ENCODE measurements around the gene LRP8. TPM values are rescaled to one million over a fixed set of nuclear protein-coding genes. Genes with fewer than 3 reads are reported as not detected.
"Not testable (repeated sequence)": the region's sequence is repeated elsewhere in the genome, so short reads cannot be mapped to it uniquely, and the experiment has no call there.

The LRP8 gene
- total and polyA plus RNA-seq, 2 experiments from 2014 or later, result 27.8 to 71.1 TPM

- Mint-ChIP-seq H3K36me3 (ENCODE audit: low read depth) (peaks cover 81% of the 10 kb centered on the region), H3K4me1 (peaks cover 22% of the 10 kb centered on the region), H3K9me3 (no peaks in the 10 kb centered on the region; the same call in 2 of the 3 replicates), H3K27me3 (ENCODE audit: insufficient read depth, low read depth, poor library complexity) (peaks cover 9% of the 10 kb centered on the region), H3K27ac (no peak overlapping the region), H3K4me3 (no peak overlapping the region)
- Histone ChIP-seq H4K20me1 (replicated peaks; ENCODE audit: insufficient read depth) (peaks cover 5% of the 10 kb centered on the region; the same call in 1 of the 2 replicates), H3K4me2 (no peak overlapping the region), H3K27me3 (ENCODE audit: insufficient read depth) (no peaks in the 10 kb centered on the region), H3F3A (replicated peaks; ENCODE audit: low read depth) (peaks cover 11% of the 10 kb centered on the region), H3K79me2 (replicated peaks; ENCODE audit: insufficient read depth) (no peaks in the 10 kb centered on the region), H3K27ac (ENCODE audit: low read depth) (no peak overlapping the region), H2AFZ (no peak overlapping the region), H3K4me1 (ENCODE audit: insufficient read depth) (no peaks in the 10 kb centered on the region), H3K36me3 (ENCODE audit: insufficient read depth) (peaks cover 15% of the 10 kb centered on the region; the same call in 1 of the 2 replicates), H3K9me2 (ENCODE audit: insufficient read depth) (no peaks in the 10 kb centered on the region), H3K4me3 (no peak overlapping the region)
- DNase-seq (ENCODE audit: low spot score) (no peak), ATAC-seq (no peak)
- no peak for TF ChIP-seq ZNF114 (CRISPR knock-in tag; IDR thresholded peaks at IDR 0.05)
- no peak for TF ChIP-seq EZH2 (IDR thresholded peaks at IDR 0.05; ENCODE audit: low read depth, unreplicated experiment)
- no peak for TF ChIP-seq JUNB (IDR thresholded peaks at IDR 0.05; ENCODE audit: unreplicated experiment)
- TF ChIP-seq, protein P1, sequence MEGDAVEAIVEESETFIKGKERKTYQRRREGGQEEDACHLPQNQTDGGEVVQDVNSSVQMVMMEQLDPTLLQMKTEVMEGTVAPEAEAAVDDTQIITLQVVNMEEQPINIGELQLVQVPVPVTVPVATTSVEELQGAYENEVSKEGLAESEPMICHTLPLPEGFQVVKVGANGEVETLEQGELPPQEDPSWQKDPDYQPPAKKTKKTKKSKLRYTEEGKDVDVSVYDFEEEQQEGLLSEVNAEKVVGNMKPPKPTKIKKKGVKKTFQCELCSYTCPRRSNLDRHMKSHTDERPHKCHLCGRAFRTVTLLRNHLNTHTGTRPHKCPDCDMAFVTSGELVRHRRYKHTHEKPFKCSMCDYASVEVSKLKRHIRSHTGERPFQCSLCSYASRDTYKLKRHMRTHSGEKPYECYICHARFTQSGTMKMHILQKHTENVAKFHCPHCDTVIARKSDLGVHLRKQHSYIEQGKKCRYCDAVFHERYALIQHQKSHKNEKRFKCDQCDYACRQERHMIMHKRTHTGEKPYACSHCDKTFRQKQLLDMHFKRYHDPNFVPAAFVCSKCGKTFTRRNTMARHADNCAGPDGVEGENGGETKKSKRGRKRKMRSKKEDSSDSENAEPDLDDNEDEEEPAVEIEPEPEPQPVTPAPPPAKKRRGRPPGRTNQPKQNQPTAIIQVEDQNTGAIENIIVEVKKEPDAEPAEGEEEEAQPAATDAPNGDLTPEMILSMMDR (conservative IDR thresholded peaks at IDR 0.05; ENCODE audit: low read depth in 2 of 2), result no peak
- no peak for TF ChIP-seq CREB1 (CRISPR knock-in tag; IDR thresholded peaks at IDR 0.05; ENCODE audit: low read depth)
- TF ChIP-seq STAT1 (IDR thresholded peaks at IDR 0.05; ENCODE audit: unreplicated experiment), result no peak
- TF ChIP-seq, protein P2, sequence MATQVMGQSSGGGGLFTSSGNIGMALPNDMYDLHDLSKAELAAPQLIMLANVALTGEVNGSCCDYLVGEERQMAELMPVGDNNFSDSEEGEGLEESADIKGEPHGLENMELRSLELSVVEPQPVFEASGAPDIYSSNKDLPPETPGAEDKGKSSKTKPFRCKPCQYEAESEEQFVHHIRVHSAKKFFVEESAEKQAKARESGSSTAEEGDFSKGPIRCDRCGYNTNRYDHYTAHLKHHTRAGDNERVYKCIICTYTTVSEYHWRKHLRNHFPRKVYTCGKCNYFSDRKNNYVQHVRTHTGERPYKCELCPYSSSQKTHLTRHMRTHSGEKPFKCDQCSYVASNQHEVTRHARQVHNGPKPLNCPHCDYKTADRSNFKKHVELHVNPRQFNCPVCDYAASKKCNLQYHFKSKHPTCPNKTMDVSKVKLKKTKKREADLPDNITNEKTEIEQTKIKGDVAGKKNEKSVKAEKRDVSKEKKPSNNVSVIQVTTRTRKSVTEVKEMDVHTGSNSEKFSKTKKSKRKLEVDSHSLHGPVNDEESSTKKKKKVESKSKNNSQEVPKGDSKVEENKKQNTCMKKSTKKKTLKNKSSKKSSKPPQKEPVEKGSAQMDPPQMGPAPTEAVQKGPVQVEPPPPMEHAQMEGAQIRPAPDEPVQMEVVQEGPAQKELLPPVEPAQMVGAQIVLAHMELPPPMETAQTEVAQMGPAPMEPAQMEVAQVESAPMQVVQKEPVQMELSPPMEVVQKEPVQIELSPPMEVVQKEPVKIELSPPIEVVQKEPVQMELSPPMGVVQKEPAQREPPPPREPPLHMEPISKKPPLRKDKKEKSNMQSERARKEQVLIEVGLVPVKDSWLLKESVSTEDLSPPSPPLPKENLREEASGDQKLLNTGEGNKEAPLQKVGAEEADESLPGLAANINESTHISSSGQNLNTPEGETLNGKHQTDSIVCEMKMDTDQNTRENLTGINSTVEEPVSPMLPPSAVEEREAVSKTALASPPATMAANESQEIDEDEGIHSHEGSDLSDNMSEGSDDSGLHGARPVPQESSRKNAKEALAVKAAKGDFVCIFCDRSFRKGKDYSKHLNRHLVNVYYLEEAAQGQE (IDR thresholded peaks at IDR 0.05; ENCODE audit: unreplicated experiment), result no peak
- TF ChIP-seq NANOG (IDR thresholded peaks at IDR 0.05; ENCODE audit: borderline replicate concordance), result no peak
- no peak for TF ChIP-seq POLR2AphosphoS5 (IDR thresholded peaks at IDR 0.05; ENCODE audit: low read depth)
- no peak for TF ChIP-seq ZNF331 (CRISPR knock-in tag; IDR thresholded peaks at IDR 0.05; ENCODE audit: low read depth)
These were observed 43.4 kb downstream of the LRP8 start for GRCh38 chr1:53284224-53285020.

DNA sequence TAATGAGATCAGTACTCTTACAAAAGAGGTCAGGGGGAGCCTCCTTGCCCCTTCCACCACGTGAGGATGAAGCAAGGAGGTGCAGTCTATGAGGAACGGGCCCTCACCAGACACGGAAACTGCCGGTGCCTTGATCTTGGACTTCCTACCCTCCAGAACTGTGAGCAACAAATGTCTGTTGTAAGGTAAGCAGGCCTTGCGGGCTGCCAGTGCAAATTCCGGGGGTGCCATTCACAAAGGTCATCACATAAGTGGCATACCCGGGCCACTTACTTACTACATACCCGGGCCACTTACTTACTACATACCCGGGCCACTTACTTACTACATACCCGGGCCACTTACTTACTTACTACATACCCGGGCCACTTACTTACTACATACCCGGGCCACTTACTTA lies 44.7 kb downstream of the LRP8 start:
- not testable (repeated sequence) for H3K27ac Mint-ChIP-seq; H3K4me2 ChIP-seq; H4K20me1 ChIP-seq (replicated peaks; ENCODE audit: insufficient read depth); H3K4me3 ChIP-seq; H3K4me3 Mint-ChIP-seq; H3K27me3 ChIP-seq (ENCODE audit: insufficient read depth); H3K79me2 ChIP-seq (replicated peaks; ENCODE audit: insufficient read depth); H3K9me3 Mint-ChIP-seq; H3K9me2 ChIP-seq (ENCODE audit: insufficient read depth); H3K27me3 Mint-ChIP-seq (ENCODE audit: insufficient read depth, low read depth, poor library complexity); H3K4me1 ChIP-seq (ENCODE audit: insufficient read depth); H3K27ac ChIP-seq (ENCODE audit: low read depth); ATAC-seq; DNase-seq (ENCODE audit: low spot score); H2AFZ ChIP-seq
- peaks cover 15% of the 10 kb centered on the region; the same call in 1 of the 2 replicates for H3K36me3 ChIP-seq (ENCODE audit: insufficient read depth)
- peaks cover 79% of the 10 kb centered on the region for H3K36me3 Mint-ChIP-seq (ENCODE audit: low read depth)
- peaks cover 12% of the 10 kb centered on the region for H3K4me1 Mint-ChIP-seq
- peaks cover 11% of the 10 kb centered on the region for H3F3A ChIP-seq (replicated peaks; ENCODE audit: low read depth)
